ENCODE measurements around the gene CLDN24.

CLDN24 gene

GRCh38 chr4:183284258-183284785, 37.9 kb downstream of the CLDN24 start:
- no peak for DNase-seq (ENCODE audit: low read depth in 3 of 3)

DNA sequence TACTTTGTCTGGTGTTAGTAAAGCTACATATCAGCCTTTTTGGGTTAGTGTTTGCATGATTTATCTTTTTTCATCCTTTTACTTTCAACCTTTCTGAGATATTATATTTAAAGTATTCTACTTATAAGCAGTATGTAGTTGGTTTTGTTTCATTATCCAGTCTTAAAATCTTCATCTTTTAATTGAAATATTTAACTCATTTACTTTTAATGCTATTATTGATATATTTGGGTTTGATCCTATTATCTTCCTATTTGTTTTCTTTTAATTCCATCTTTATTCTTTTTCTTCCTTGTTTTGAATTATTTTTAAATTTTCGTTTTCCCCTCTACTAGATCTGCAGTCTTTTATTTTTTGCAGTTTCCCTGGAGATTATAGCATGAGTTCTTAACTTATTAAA, 46.1 kb downstream of the CLDN24 start:
- DNase-seq (ENCODE audit: low read depth in 3 of 3), result no peak

GRCh38 chr4:183272384-183272783, 49.8 kb downstream of the CLDN24 start:
- no peak for DNase-seq (ENCODE audit: low read depth in 3 of 3)
